ENCODE measurements around the gene NKX1-1.

NKX1-1 gene

DNA sequence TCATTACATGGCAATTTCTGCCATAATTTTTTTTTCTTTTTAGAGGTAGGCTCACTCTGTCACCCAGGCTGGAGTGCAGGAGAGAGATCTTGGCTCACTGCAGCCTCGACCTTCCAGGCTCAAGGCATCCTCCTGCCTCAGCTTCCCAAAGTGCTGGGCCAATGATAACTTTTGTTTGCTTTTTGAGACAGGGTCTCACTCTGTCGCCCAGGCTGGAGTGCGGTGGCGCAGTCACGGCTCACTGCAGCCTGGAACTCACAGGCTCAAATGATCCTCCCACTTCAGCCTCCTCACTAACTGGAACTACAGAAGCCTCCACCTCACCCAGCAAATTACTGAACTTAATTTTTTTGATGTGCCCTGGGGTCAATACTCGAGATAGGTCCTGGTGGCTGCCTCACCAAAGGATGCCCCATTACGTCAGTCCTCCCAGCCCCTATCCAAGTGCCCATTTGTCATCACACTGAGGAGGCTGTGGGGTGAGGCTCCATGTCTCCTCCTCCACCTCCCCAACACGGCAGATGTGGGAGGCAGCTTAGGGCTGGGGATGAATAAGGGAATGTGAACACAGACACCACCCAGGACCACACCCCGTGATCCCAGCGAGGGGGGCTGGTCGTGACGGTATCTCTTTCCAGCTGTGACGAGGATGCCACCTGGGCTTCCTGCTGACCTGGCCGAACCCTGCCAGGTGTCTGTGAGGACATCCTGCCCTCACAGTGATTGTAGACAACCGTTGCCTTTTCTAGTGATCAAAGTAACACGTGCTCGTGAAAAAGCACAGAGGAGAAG is 12.4 kb upstream of the NKX1-1 start:
- in situ Hi-C loops (cut with HindIII; ENCODE audit: low pct_ligation_motif_present, low pct_unique_long_range_greater_than_20kb, low sequenced_read_pairs), result no loop called here
- DNase-seq, result no peak

DNA sequence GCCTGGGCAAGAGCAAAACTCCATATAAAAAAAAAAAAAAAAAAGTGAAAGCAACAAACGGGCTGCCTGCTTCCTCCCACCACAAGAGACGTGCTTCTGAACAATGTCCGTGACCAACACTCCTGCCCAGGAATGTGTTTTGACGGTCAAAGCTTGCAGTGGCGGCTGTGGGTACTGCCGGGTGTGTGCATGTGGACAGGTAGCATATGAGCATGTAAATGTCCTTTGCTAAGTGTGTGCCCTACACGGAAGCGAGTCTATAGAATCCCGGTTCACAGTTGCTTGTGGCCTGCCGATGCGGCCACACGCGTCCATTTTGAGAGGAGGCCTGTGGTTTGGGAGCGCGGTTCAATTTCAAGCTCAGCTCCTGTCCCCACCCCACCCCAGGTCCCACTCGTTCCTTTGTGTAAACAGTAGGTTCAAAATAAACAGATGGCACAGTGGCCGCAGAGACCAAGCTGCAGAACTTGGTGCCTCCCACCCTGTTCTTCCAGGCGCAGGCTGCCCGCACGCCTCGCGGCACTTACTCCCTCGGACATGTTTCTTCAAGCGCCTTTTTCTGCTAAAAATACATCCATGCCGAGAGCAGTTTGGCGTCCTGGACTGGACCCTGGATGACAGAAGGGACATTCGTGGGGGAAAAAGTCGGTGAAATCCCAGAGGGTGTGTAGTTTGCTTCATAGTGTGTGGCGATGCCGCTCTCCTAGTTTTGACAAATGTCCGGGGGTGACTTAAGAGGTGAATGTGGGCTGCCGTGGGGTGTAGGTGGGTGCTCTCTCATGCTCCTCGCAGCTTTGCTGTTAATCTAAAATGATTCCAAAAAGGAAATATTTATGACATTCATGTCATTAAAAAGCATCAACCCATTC is 11.5 kb upstream of the NKX1-1 start:
- DNase-seq, result no peak
- in situ Hi-C loops (cut with HindIII; ENCODE audit: low pct_ligation_motif_present, low pct_unique_long_range_greater_than_20kb, low sequenced_read_pairs), result no loop called here

DNA sequence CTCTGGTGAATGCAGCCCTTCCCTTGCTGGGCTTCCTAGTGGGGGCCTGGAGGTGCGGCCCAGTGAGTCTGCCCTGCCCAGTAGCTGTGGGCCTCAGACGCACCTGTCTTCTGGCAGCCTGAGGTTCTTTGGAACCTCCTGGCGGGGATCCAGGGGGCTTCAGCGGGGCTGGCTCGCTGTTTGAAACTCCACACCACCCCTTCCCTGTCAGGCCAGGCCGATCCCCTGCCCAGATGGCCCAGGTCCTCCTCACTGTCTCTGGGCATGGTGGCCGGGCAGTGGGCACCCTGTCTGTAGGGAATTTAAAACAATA is 10.7 kb upstream of the NKX1-1 start:
- no peak for DNase-seq
- in situ Hi-C loops (cut with HindIII; ENCODE audit: low pct_ligation_motif_present, low pct_unique_long_range_greater_than_20kb, low sequenced_read_pairs), result no loop called here

DNA sequence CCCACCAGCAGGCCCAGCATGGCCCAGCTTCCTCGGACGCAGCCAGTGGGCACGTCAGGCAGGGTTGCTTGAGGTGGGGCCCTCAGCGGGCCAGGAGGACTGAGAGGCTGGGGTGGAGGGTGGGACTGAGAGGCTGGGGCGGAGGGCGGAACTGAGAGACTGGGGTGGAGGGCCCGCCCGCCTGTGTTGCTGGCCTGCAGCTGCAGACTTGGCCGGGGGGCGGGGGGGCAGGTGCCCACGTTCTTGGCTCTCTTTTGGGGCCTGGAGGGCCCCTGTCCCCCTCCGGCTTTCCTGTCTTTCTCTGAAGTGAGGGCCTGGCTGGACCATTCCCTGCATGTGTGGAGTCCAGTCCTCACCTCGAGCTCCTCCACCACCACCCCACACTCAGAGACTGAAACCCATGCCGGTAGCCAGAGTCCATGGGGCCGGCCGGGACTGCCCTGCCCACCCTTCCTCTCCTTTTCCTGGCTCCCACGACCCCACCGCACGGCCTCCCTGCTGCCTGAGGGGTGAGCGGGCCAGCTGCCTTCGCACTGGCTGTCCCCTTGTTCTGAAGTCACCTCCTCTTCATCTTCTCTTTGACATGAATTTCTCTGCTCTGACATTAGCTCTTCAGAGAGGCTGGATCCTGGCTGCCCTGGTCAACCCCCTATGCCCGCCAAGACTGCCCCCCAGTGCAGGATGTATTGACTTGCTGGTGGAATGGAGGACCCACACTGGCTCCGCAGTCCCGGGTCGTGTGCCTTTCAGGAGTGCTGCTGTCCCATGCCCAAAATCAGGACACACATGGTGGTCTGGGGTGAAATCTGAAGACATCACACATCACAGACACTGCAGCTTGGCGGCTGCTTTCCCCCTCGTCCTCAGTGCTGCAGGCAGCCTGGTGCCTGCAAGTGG is 10.1 kb upstream of the NKX1-1 start:
- in situ Hi-C loops (cut with HindIII; ENCODE audit: low pct_ligation_motif_present, low pct_unique_long_range_greater_than_20kb, low sequenced_read_pairs), result no loop called here
- no peak for DNase-seq

DNA sequence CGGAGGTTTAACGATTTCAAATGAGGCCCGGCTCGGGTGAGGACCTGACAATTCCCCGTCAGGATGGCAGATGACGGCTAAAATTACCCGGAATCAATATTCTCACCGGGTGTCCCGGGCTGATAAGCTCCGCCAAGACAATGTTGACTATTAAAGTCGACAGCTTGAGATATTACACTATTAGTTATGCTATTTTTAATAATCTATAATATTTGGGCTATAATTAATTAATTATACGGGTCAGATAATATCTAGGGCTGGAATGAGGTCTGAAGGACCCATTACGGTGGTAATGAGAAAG is 9.4 kb upstream of the NKX1-1 start:
- DNase-seq, result no peak
- in situ Hi-C loops (cut with HindIII; ENCODE audit: low pct_ligation_motif_present, low pct_unique_long_range_greater_than_20kb, low sequenced_read_pairs), result no loop called here

DNA sequence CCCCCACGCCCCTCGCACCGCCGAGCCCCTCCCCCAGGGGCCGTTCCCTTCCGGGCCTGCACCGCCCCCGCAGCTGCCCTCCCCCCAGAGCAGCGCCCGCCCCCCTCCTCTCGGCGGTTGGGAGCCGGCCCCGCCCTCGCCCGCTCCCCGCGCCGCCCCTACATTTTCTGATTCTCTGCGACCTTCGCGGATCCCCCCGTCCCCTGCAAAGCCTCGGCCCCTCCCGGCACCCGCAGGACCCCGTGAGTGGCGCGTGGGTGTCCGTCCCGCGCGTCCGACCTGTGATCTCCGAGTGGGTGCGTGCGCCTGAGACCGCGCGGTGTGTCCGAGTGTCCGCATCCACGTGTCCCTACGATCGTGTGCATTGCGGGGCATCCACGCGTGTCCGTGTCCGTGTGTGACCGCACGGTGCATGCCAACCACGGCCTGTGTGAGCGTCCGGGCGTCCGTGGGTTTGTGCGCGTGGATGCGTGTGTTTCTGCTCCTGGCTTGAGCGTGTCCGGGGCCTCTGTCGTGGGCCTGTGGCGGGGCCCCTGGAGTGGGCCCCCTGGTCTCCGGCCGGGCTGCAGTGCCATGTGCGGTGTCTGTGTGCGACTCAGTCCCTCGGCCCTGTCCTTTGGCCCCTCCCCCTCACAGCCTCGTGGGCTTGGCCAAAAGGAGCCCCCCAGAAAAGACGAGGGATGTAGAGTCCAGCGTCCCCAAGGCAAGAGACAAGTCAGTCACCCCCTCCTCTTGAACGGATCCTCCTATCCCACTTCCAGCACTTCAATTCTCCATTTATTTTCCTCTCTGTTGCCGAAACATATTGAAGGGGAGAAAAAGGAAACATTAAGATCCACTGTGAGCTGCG is 8.8 kb upstream of the NKX1-1 start:
- in situ Hi-C loops (cut with HindIII; ENCODE audit: low pct_ligation_motif_present, low pct_unique_long_range_greater_than_20kb, low sequenced_read_pairs), result no loop called here
- no peak for DNase-seq

DNA sequence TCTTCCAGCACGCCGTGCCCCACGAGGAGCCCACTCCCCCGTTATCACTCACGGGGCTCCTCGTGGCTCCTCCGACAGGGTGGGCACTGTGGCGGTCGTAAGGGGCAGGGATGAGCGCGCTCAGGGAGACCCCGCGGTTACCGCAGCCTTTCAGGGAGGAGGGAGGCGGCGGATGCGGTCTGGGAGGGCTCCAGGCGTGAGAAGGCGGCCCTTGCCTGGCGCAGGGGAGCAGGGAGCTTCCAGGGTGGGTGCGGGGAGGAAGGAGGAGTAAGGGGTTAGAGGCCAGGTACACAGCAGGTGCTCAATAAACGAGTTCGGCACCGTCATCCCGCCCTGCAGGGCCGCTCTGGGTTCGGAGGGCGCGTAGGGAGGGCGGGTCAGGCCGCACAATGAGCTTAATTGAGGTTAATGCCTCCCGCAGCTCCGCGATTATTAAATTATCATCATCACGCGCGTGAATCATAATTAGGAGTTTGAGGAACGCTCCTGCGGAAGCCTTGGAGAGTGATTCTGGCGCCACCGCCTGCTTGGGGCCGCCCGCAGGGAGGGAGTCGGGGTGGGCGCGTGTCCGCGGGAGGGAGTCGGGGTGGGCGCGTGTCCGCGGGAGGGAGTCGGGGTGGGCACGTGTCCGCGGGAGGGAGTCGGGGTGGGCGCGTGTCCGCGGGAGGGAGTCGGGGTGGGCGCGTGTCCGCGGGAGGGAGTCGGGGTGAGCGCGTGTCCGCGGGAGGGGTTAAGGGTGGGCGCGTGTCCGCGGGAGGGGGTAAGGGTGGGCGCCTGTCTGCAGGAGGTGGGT is 7.6 kb upstream of the NKX1-1 start:
- DNase-seq, result no peak
- in situ Hi-C loops (cut with HindIII; ENCODE audit: low pct_ligation_motif_present, low pct_unique_long_range_greater_than_20kb, low sequenced_read_pairs), result no loop called here

DNA sequence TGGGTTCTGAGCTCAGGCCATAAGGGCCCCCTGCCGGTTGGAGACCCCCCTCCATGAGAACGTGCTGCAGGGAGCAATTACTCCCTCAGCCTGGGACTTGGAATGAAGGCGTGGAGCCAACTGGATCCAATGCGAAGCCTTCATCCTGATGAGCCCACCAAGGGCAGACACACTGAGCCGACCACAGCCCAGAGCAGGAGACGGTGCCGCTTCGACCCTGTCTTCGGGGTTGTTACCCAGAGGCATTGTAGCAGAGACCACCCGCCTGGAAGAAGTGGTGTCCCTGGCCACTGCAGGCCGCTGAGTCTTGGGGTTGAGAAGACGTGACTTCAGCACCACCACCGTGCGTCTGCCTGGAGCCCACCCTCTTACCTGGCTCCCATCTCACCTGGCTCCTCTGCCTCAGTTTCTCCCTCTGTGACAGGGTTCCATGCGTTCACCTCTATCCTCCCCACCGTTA is 7.0 kb upstream of the NKX1-1 start:
- DNase-seq, result no peak
- in situ Hi-C loops (cut with HindIII; ENCODE audit: low pct_ligation_motif_present, low pct_unique_long_range_greater_than_20kb, low sequenced_read_pairs), result no loop called here

DNA sequence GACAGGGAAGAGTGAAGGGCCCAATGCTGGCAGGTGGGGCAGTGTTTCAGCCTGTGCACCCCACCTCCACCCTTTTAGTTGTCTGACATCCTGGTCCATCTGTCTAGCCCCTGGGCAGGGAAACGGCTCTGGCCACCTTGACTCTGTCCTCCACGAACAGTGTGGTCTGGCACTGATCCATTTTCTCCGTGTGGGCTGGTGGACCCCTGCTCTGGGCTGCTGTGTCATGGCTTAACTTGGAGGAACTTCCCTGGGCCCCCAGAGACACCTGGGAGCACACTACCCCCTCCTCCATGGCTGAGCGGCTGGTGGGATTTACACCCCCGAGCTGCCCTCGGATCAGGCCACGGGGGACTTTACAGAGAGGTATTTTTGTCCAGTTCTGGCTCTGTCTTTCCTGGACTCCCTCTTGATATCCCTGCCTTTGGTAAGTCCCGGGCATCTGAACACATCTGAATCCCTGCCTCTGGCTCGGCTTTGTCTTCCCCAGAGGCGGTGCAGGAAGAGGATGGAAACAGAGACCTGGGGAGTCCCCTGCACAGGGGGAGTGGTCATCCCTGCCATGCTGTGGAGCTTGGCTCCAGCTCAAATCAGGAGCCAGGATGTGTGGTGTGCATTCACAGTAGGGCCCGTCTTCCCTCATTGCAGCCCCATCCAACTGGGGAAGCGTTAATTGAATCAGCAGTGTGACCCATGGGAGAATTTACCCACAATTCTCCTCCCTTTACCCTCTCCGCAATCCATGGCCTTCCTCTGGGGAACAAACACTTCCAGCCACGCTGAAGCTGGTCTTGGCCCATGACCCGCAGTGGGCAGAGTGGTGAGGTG is 6.3 kb upstream of the NKX1-1 start:
- in situ Hi-C loops (cut with HindIII; ENCODE audit: low pct_ligation_motif_present, low pct_unique_long_range_greater_than_20kb, low sequenced_read_pairs), result no loop called here
- no peak for DNase-seq

DNA sequence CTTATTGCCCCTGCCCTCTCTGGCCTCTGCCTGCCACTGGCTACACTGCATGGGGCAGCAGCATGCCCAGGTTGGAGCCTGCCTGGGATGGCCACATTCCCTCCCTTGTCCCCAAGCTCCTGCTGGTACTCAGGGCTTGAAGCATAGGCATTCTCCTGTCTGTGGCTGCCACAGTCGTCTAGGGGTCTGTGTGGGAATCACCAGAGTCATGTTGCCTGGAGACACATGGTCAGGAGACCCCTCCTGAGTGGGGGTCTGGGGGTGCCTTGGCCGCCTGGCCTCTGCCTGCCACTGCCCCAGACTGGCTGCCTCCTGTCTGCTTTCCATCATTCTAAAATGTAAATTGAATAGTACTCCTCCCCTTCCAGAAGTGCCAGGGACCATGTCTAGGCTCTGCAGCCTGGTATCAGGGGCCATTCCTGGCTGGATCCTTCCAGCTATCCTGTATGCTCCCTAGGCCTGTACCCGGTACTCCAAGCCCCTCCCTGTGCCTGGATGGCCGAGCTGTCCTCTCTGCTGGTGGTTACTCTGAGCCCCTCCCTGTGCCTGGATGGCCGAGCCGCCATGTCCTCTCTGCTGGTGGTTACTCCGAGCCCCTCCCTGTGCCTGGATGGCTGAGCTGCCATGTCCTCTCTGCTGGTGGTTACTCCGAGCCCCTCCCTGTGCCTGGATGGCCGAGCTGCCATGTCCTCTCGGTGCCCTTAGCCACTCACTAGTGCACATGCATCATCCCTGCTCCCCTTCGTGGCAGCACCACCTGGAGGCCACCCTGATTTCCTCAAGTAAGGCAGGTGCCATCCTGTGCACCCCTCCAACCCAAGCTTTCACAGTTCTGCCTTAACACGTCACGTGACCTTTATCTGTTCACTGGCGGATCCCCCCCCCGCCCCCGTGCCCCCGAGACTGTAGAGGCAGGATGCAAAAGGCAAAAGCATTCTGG is 5.5 kb upstream of the NKX1-1 start:
- no peak for DNase-seq
- in situ Hi-C loops (cut with HindIII; ENCODE audit: low pct_ligation_motif_present, low pct_unique_long_range_greater_than_20kb, low sequenced_read_pairs), result no loop called here

DNA sequence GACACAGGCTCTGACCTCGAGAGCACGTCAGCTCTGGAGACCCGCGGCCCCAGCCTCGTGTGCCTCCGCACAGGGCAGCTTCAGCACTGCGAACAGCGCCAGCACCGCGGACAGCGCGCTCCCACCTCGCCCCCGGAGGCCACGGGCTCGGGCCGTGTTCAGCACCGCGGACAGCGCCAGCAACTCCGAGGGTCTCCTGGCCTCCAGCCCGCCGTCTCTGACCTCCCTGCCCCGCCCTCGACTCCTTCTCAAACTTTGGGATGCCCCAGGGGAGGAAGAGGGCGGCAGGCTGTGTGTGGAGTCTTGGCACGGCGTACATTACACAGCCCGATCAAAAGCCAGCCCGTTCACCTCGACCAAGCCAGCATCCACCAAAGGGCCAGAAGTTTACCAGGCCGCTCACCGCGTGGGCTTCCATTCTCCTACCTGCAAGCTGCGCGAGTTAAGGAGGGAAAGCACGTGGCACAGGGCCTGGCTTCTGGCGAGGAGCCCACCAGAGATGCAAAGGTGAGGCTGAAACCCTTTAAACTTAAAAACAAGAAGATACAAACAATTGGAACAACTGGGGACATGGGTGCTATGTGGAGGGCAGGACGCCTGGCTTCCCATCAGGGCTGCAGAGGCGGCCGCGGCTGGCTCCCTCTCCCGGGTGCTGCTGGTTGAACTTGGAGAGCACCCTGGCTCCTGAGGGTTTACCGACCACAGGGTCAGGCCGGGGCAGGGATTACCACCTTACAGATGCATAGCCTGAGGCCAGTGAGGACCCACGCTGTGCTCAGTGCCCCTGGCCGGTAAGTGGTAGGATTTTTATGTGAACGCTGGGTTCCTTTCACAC is 4.5 kb upstream of the NKX1-1 start:
- in situ Hi-C loops (cut with HindIII; ENCODE audit: low pct_ligation_motif_present, low pct_unique_long_range_greater_than_20kb, low sequenced_read_pairs), result no loop called here
- DNase-seq, result peak; percentile 64

DNA sequence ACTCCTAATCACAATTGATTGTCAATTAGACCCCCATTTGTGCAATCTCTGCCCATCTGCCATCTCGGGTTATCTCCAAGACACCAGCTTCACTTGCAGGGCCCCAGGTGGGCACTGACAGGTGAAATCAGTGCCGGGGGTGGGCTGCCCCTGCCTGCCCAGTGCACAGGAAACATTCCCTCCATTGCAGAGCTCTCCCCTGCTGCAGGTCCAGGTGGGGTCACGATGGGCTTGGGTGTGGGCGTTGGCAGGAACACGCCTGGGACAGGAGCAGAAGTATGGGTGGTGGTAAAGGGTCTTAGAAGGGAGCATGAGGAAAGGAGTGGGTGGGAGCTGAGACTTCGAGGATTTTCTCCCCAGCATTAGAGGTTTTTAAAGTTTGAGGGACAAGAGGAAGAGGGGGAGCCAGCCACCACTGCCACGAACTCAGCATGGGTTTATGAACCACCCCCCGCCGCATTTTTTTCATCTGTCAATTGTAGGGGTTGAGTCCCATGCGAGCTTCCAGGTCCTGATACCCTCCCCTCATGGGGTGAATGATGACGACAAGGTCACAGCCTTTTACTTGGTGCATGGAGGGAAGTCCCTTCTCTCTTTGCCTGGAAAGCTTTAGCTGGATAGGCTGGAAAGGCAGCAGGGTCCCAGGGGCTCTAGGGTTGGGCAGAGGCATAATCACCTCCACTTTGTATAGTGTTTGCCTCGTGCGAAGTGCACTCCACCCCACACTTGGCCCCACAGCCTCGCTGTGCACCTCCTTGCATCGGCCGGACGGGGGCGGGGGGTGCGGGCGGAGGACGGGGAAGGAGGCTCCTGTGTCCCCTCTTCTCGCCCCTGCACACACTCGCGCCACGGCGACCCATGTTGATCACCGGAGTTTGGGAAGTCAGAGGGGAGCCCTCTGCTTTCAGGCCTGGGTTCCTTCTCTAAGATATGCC is 3.5 kb upstream of the NKX1-1 start:
- no peak for DNase-seq
- in situ Hi-C loops (cut with HindIII; ENCODE audit: low pct_ligation_motif_present, low pct_unique_long_range_greater_than_20kb, low sequenced_read_pairs), result no loop called here

DNA sequence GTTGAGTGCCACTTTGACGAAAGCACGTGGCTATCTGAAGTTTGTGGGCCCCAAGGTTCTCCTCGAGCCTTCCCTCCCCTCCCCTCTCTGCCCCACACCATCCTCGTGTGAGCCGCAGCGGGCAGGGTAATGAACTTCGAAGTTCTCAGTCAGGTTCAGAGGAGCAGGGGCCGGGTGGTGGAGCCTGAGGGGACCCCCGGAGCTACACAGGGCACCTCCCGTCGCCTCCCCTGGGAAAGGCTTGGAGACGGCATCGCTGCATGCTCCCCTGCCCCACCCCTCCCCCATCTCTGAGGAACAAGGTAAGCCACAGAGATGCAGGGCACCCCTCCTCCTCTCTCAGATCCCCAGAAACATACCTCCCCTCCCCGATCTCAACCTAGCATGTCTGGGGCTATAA is 2.8 kb upstream of the NKX1-1 start:
- no peak for DNase-seq
- in situ Hi-C loops (cut with HindIII; ENCODE audit: low pct_ligation_motif_present, low pct_unique_long_range_greater_than_20kb, low sequenced_read_pairs), result no loop called here

DNA sequence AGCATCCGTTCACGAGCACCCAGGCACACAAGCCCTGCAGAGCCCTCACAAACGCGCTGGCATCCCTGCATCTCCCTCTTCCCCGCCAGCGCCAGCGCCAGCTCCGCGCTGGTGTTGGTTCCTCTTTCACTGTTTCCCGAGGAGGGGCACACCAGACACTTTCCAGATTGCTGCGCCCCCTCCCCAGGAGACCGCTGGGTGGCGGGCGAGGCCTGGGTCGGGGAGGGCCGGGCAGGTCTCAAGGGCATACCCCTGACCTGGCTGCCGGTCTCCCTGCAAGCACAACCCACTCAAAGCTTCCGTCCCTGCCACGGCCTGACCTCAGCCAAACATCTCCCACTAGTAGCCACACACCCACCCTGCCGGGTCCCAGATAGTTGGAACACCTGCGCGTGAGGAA is 2.2 kb upstream of the NKX1-1 start:
- in situ Hi-C loops (cut with HindIII; ENCODE audit: low pct_ligation_motif_present, low pct_unique_long_range_greater_than_20kb, low sequenced_read_pairs), result no loop called here
- DNase-seq, result no peak
